ENCODE results near the gene MBD3L5.
A peak's percentile ranks its signal among the peaks of the same experiment; 100 is the strongest.

MBD3L5 gene

DNA sequence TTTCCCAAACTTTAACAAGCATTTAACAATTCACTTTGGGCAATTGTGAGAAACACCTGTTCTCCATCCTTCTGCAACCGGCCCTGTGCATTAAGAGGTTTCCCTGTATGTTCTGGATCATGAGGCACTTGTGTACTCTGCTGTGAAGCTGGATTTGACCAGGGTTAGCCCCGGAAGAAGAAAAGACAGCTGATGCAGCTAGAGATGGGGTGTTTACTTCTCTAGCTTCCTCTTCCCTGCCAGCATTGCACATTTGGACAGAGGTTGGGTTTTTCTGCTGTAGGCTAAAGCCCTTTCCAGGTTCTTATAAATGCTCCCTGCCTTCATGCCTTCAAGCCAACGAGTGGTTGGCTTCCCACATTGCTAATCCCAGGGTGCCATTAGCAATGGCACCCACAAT lies 30.0 kb upstream of the MBD3L5 start:
- no peak for TF ChIP-seq ZFX (IDR thresholded peaks at IDR 0.05)
- TF ChIP-seq, protein P1, sequence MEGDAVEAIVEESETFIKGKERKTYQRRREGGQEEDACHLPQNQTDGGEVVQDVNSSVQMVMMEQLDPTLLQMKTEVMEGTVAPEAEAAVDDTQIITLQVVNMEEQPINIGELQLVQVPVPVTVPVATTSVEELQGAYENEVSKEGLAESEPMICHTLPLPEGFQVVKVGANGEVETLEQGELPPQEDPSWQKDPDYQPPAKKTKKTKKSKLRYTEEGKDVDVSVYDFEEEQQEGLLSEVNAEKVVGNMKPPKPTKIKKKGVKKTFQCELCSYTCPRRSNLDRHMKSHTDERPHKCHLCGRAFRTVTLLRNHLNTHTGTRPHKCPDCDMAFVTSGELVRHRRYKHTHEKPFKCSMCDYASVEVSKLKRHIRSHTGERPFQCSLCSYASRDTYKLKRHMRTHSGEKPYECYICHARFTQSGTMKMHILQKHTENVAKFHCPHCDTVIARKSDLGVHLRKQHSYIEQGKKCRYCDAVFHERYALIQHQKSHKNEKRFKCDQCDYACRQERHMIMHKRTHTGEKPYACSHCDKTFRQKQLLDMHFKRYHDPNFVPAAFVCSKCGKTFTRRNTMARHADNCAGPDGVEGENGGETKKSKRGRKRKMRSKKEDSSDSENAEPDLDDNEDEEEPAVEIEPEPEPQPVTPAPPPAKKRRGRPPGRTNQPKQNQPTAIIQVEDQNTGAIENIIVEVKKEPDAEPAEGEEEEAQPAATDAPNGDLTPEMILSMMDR (conservative IDR thresholded peaks at IDR 0.05): no peak
- H3K27ac ChIP-seq: no peak overlapping the region

DNA sequence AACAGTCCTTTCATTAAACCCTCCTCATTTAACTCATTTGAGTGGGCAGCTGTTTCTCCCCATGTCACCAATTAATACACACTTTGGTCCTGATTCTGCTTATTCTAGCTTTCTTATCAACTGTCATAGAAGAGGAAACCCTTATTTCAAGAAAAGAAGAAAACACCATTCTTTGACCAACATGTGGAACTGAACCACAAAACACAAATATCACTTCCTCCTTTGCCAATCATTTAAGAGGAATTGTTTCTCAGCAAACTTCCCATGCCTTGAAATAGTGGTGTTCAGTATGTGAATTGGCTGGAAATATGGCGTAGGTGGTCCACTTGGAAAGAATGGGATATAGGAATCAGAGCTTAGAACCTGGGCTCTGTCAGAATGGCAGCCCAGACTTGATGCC lies 29.6 kb upstream of the MBD3L5 start:
- TF ChIP-seq, protein P1 (conservative IDR thresholded peaks at IDR 0.05): no peak
- TF ChIP-seq ZFX (IDR thresholded peaks at IDR 0.05): no peak
- H3K27ac ChIP-seq: no peak overlapping the region

DNA sequence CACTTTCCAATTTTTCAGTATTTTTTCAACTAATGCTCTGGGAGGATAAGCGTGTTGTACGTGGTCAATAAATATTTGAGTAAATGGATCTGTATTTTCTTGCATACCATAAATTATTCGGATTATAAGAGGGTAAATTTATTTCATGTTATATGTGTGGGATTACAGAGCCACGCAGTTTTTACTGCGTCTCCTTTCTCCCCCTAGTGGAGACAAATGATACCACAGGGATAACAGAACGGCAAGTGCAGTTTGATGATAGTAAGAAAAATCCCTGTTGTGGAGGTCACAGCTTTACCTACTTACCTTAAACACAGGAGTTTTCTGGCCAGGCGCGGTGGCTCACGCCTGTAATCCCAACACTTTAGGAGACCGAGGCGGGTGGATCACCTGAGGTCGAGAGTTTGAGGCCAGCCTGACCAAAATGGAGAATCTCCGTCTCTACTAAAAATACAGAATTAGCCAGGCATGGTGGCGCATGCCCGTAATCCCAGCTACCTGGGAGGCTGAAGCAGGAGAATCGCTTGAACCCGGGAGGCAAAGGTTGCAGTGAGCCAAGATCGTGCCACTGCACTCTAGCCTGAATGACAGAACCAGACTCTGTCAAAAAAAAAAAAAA lies 26.0 kb upstream of the MBD3L5 start:
- no peak for TF ChIP-seq ZFX (IDR thresholded peaks at IDR 0.05)
- TF ChIP-seq, protein P1 (conservative IDR thresholded peaks at IDR 0.05): peak; percentile 90
- no peak overlapping the region for H3K27ac ChIP-seq

DNA sequence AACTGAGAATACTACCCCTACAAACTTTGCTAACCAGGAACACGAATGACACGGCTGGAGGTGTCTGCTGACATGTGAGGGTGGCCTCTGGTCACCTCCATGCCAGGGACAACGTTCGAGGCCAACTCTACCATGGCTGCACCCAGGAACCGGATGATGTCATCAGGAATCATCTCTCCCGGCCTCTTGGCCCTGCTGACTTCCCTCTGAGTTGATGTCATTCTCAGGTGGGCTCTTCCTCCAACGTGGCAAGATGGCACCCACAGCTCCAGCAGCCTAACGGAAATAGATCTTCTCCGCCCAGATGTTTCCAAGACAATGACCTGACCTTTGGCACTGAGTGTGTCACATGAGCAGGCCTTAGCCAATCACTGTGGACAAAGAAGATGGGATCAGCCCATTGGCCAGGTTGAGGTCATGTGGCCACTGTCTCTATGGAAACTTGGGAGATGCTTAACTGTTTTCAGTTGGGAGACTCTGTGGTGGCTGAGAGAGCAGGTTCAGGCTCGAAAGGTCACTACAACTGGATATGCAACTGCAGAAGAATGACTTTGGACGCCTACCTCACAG lies 24.2 kb upstream of the MBD3L5 start:
- TF ChIP-seq, protein P1 (conservative IDR thresholded peaks at IDR 0.05): no peak
- TF ChIP-seq ZFX (IDR thresholded peaks at IDR 0.05): no peak
- no peak overlapping the region for H3K27ac ChIP-seq

DNA sequence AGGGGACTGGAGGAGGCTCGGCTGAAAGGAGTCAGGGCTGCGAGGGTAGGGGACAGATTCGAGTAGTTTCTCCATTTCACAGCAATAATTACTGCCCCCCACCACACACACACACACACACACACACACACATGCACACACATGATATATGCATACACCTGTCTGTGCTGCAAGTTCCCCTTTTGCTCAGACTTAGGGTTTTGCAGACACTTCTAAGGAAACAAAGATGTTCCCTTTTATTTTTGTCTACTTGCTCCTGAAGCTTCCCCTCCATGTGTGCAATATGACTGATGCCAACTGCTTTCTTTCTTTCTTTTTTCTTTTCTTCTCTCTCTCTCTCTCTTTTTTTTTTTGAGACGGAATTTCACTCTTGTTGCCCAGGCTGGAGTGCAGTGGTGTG lies 22.5 kb upstream of the MBD3L5 start:
- TF ChIP-seq ZFX (IDR thresholded peaks at IDR 0.05): no peak
- TF ChIP-seq, protein P1 (conservative IDR thresholded peaks at IDR 0.05): no peak
- no peak overlapping the region for H3K27ac ChIP-seq

DNA sequence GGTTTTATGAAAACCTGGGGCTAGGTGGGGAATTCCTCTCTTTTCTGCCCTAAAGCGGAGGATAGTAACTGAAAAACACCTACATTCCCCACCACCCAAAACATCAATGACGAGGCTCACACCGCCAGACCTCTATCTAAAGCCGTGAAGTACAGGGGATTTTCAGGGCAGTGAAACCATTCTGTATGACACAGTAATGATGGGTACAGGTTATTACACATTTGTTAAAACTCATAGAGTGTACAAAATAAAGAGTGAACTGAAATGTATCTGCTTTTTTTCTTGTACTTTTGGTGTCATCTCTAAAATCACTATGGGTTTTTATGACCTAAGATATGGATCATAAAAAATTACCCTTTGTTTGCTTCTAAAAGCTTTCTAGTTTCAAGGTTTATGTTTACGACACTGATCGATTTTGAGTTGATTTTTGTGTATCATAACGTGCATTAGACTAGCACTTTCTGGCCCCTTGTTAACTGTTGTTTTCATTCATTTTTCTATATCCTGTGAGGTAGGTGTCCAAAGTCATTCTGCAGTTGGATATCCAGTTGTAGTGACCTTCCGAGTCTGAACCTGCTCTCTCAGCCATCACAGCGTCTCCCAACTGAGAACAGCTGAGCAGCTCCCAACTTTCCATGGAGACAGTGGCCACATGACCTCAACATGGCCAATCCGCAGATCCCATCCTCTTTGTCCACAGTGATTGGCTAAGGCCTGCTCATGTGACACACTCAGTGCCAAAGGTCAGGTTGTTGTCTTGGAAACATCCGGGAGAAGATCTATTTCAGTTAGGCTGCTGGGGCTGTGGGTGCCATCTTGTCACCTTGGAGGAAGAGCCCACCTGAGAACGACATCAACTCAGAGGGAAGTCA lies 19.4 kb upstream of the MBD3L5 start:
- no peak for TF ChIP-seq ZFX (IDR thresholded peaks at IDR 0.05)
- no peak overlapping the region for H3K27ac ChIP-seq

DNA sequence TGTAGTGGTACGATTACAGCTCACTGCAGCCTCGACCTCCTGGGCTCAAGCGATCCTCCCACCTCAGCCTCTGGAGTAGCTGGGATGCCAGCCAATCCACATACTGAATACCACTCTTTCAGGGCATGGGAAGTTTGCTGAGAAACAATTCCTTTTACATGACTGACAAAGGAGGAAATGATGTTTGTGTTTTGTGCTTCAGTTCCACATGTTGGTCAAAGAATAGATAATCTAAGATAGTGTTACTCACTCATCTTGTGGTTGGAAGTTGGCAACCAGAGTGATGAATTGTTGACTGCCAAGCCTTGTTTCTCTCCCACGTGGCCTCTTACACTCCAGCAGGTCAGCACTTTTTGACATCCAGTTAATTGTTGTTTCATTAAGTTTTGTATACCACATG lies 16.7 kb upstream of the MBD3L5 start:
- no peak overlapping the region for H3K27ac ChIP-seq
- TF ChIP-seq ZFX (IDR thresholded peaks at IDR 0.05): no peak
- TF ChIP-seq, protein P1 (conservative IDR thresholded peaks at IDR 0.05): no peak

All from C4-2B (cell line).